ENCODE measurements around the gene ALK.

Gene ALK

DNA sequence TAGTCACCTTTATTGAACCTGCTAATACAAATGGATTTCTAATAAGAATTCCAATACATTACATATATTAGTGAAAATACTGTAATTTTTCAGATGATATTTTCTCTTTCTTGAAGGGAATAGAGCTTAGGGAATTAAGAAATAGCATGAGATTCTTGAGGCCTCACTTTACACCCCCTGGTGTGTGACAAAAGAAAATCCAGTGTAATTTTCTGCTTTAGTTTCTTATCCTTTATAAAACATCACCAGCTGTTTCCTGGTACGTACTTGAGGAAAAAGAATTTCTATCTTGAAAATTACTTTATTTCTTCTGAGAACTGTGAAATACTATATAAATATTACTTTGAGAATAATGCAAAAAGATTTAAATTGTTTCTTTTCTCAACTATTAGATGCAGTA lies 734.6 kb downstream of the ALK start:
- Histone ChIP-seq H4K8ac (ENCODE audit: low read depth, low read length) (no peak overlapping the region), H3K27me3 (ENCODE audit: control insufficient read depth in 3 of 3, insufficient read depth in 3 of 3, low read depth in 1 of 3, low read length in 3 of 3) (no peaks in the 10 kb centered on the region), H3K4ac (ENCODE audit: low read length) (no peak overlapping the region), H3K14ac (ENCODE audit: low read length) (no peak overlapping the region), H2AFZ (ENCODE audit: low read length) (no peak overlapping the region), H3K36me3 (replicated peaks in 1 of 2; ENCODE audit: control insufficient read depth in 2 of 2, insufficient read depth in 2 of 2, low read length in 2 of 2) (no peaks in the 10 kb centered on the region), H2AK5ac (ENCODE audit: low read depth, low read length) (no peak overlapping the region), H3K27ac (replicated peaks; ENCODE audit: low read length) (no peak overlapping the region), H2BK120ac (ENCODE audit: low read depth, low read length) (no peak overlapping the region), H4K91ac (ENCODE audit: low read depth, low read length, poor library complexity) (no peak overlapping the region), H3K4me1 (ENCODE audit: control insufficient read depth in 2 of 2, insufficient read depth in 1 of 2, low read depth in 1 of 2, low read length in 2 of 2) (no peaks in the 10 kb centered on the region), H3K9ac (ENCODE audit: low read depth, low read length, poor library complexity) (no peak overlapping the region), H3K4me3 (ENCODE audit: low read length in 2 of 2) (no peak overlapping the region), H3K9me3 (replicated peaks in 1 of 2; ENCODE audit: control insufficient read depth in 2 of 2, insufficient read depth in 1 of 2, low read depth in 1 of 2, low read length in 2 of 2) (peaks cover 1 to 5% of the 10 kb centered on the region in 2 donors), H2BK5ac (ENCODE audit: low read length) (no peak overlapping the region), H2BK15ac (ENCODE audit: low read length) (no peak overlapping the region), H3K18ac (ENCODE audit: low read length) (no peak overlapping the region), H2BK12ac (ENCODE audit: low read length) (no peak overlapping the region), H3K79me1 (ENCODE audit: low read depth, low read length) (no peaks in the 10 kb centered on the region), H3K23ac (ENCODE audit: low read depth, low read length, poor library complexity) (no peak overlapping the region), H3K4me2 (ENCODE audit: insufficient read depth, low read length, poor library complexity, severe bottlenecking) (no peak overlapping the region)
- DNase-seq (ENCODE audit: low spot score), result no peak
- WGBS, 2 donors (ENCODE audit: extremely low coverage in 2 of 2, insufficient read length in 2 of 2, insufficient replicate concordance in 1 of 2), result no CpG with 5 or more reads among the region's 1 CpG

DNA sequence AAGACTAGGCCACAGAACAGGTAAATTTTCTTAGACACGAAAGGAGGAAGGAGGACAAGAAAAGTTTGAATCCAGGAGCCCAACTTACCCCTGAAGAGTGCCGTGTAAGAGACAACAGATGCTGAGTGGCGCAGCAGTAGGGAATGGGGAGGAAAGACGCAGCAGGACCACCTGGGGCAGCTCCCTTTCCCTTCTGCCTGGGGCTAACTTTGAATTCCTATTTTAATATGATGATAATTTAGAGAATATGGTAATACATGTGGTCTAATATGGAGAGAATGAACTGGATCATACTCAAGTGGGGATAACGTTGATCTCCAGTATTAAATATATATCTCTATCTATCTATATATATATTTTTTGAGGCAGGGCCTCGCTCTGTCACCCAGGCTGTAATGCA lies 736.9 kb downstream of the ALK start:
- no peak overlapping the region for H3K18ac ChIP-seq (ENCODE audit: low read length)
- H3K23ac ChIP-seq (ENCODE audit: low read depth, low read length, poor library complexity), result no peak overlapping the region
- no peak overlapping the region for H3K14ac ChIP-seq (ENCODE audit: low read length)
- H3K4me2 ChIP-seq (ENCODE audit: insufficient read depth, low read length, poor library complexity, severe bottlenecking), result no peak overlapping the region
- no peaks in the 10 kb centered on the region for H3K27me3 ChIP-seq (ENCODE audit: control insufficient read depth in 3 of 3, insufficient read depth in 3 of 3, low read depth in 1 of 3, low read length in 3 of 3)
- no peaks in the 10 kb centered on the region for H3K36me3 ChIP-seq (replicated peaks in 1 of 2; ENCODE audit: control insufficient read depth in 2 of 2, insufficient read depth in 2 of 2, low read length in 2 of 2)
- H3K4me3 ChIP-seq (ENCODE audit: low read length in 2 of 2), result no peak overlapping the region
- H3K4ac ChIP-seq (ENCODE audit: low read length), result no peak overlapping the region
- H2BK12ac ChIP-seq (ENCODE audit: low read length), result no peak overlapping the region
- no peak overlapping the region for H2BK120ac ChIP-seq (ENCODE audit: low read depth, low read length)
- H2BK15ac ChIP-seq (ENCODE audit: low read length), result no peak overlapping the region
- no peak overlapping the region for H2BK5ac ChIP-seq (ENCODE audit: low read length)
- H4K8ac ChIP-seq (ENCODE audit: low read depth, low read length), result no peak overlapping the region
- H3K79me1 ChIP-seq (ENCODE audit: low read depth, low read length), result no peaks in the 10 kb centered on the region
- no peak overlapping the region for H3K9ac ChIP-seq (ENCODE audit: low read depth, low read length, poor library complexity)
- H3K27ac ChIP-seq (replicated peaks; ENCODE audit: low read length), result no peak overlapping the region
- peaks cover 1 to 5% of the 10 kb centered on the region in 2 donors for H3K9me3 ChIP-seq (replicated peaks in 1 of 2; ENCODE audit: control insufficient read depth in 2 of 2, insufficient read depth in 1 of 2, low read depth in 1 of 2, low read length in 2 of 2)
- WGBS, 2 donors (ENCODE audit: extremely low coverage in 2 of 2, insufficient read length in 2 of 2, insufficient replicate concordance in 1 of 2), result no CpG with 5 or more reads among the region's 6 CpGs
- no peak overlapping the region for H2AFZ ChIP-seq (ENCODE audit: low read length)
- no peaks in the 10 kb centered on the region for H3K4me1 ChIP-seq (ENCODE audit: control insufficient read depth in 2 of 2, insufficient read depth in 1 of 2, low read depth in 1 of 2, low read length in 2 of 2)
- no peak overlapping the region for H4K91ac ChIP-seq (ENCODE audit: low read depth, low read length, poor library complexity)
- no peak for DNase-seq (ENCODE audit: low spot score)
- no peak overlapping the region for H2AK5ac ChIP-seq (ENCODE audit: low read depth, low read length)

DNA sequence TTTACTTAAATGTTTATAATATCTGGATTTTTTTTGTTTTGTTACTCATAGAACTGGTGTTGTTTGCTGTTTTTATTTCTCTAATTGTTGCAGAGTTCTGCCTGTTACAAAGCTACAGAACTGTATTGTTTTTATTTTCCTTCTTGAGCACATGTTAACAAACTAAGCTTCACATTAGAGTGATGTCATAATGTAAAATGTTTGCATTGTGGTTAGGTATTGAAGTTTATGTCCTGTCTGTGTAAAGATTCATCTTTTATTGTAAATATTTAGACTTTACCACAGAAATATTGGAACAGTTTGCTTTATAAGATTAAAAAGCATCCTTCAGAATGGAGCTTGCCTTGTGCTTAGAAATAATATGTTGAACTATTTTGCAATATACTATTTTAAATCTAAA lies 738.5 kb downstream of the ALK start:
- Histone ChIP-seq H3K27me3 (ENCODE audit: control insufficient read depth in 3 of 3, insufficient read depth in 3 of 3, low read depth in 1 of 3, low read length in 3 of 3) (no peaks in the 10 kb centered on the region), H2AFZ (ENCODE audit: low read length) (no peak overlapping the region), H3K4ac (ENCODE audit: low read length) (no peak overlapping the region), H4K91ac (ENCODE audit: low read depth, low read length, poor library complexity) (no peak overlapping the region), H2AK5ac (ENCODE audit: low read depth, low read length) (no peak overlapping the region), H3K14ac (ENCODE audit: low read length) (no peak overlapping the region), H3K4me2 (ENCODE audit: insufficient read depth, low read length, poor library complexity, severe bottlenecking) (no peak overlapping the region), H3K4me1 (ENCODE audit: control insufficient read depth in 2 of 2, insufficient read depth in 1 of 2, low read depth in 1 of 2, low read length in 2 of 2) (peaks cover 0 to 2% of the 10 kb centered on the region in 2 donors), H3K79me1 (ENCODE audit: low read depth, low read length) (no peaks in the 10 kb centered on the region), H3K23ac (ENCODE audit: low read depth, low read length, poor library complexity) (no peak overlapping the region), H3K27ac (replicated peaks; ENCODE audit: low read length) (no peak overlapping the region), H2BK5ac (ENCODE audit: low read length) (no peak overlapping the region), H4K8ac (ENCODE audit: low read depth, low read length) (no peak overlapping the region), H3K4me3 (ENCODE audit: low read length in 2 of 2) (no peak overlapping the region), H3K9me3 (replicated peaks in 1 of 2; ENCODE audit: control insufficient read depth in 2 of 2, insufficient read depth in 1 of 2, low read depth in 1 of 2, low read length in 2 of 2) (peaks cover 1 to 5% of the 10 kb centered on the region in 2 donors), H3K18ac (ENCODE audit: low read length) (no peak overlapping the region), H2BK120ac (ENCODE audit: low read depth, low read length) (no peak overlapping the region), H2BK15ac (ENCODE audit: low read length) (no peak overlapping the region), H2BK12ac (ENCODE audit: low read length) (no peak overlapping the region), H3K36me3 (replicated peaks in 1 of 2; ENCODE audit: control insufficient read depth in 2 of 2, insufficient read depth in 2 of 2, low read length in 2 of 2) (no peaks in the 10 kb centered on the region), H3K9ac (ENCODE audit: low read depth, low read length, poor library complexity) (no peak overlapping the region)
- DNase-seq (ENCODE audit: low spot score), result no peak

DNA sequence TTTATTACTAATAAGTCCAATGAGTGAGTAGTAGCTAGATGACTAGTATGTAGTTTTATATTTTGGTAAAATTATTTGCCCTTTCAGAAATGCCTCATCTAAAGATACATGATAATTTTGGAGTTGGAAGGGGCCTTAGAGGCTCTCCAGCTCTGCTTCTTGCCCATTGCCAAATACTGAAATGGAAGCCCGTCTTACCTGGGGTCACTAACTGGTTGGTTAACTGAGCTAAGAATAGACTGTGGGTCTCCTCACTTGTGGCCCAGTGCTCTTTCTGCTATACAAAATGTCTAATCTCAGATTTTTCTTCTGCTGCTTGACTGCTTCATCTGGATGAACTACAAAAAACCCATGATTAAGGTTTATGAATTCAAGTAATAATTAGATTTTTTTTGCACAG lies 739.1 kb downstream of the ALK start:
- no peak overlapping the region for H3K4me3 ChIP-seq (ENCODE audit: low read length in 2 of 2)
- peaks cover 0 to 2% of the 10 kb centered on the region in 2 donors for H3K4me1 ChIP-seq (ENCODE audit: control insufficient read depth in 2 of 2, insufficient read depth in 1 of 2, low read depth in 1 of 2, low read length in 2 of 2)
- no peak overlapping the region for H3K18ac ChIP-seq (ENCODE audit: low read length)
- no peak overlapping the region for H3K9ac ChIP-seq (ENCODE audit: low read depth, low read length, poor library complexity)
- DNase-seq (ENCODE audit: low spot score), result no peak
- H2AK5ac ChIP-seq (ENCODE audit: low read depth, low read length), result no peak overlapping the region
- no peak overlapping the region for H3K23ac ChIP-seq (ENCODE audit: low read depth, low read length, poor library complexity)
- no peak overlapping the region for H2AFZ ChIP-seq (ENCODE audit: low read length)
- WGBS, 2 donors (ENCODE audit: extremely low coverage in 2 of 2, insufficient read length in 2 of 2, insufficient replicate concordance in 1 of 2), result no CpG with 5 or more reads among the region's 1 CpG
- no peak overlapping the region for H3K14ac ChIP-seq (ENCODE audit: low read length)
- H2BK120ac ChIP-seq (ENCODE audit: low read depth, low read length), result no peak overlapping the region
- H3K4ac ChIP-seq (ENCODE audit: low read length), result no peak overlapping the region
- no peak overlapping the region for H2BK12ac ChIP-seq (ENCODE audit: low read length)
- no peak overlapping the region for H4K8ac ChIP-seq (ENCODE audit: low read depth, low read length)
- H3K79me1 ChIP-seq (ENCODE audit: low read depth, low read length), result no peaks in the 10 kb centered on the region
- H2BK5ac ChIP-seq (ENCODE audit: low read length), result no peak overlapping the region
- H4K91ac ChIP-seq (ENCODE audit: low read depth, low read length, poor library complexity), result no peak overlapping the region
- no peak overlapping the region for H3K4me2 ChIP-seq (ENCODE audit: insufficient read depth, low read length, poor library complexity, severe bottlenecking)
- no peaks in the 10 kb centered on the region for H3K36me3 ChIP-seq (replicated peaks in 1 of 2; ENCODE audit: control insufficient read depth in 2 of 2, insufficient read depth in 2 of 2, low read length in 2 of 2)
- no peak overlapping the region for H3K27ac ChIP-seq (replicated peaks; ENCODE audit: low read length)
- H2BK15ac ChIP-seq (ENCODE audit: low read length), result no peak overlapping the region
- peaks cover under 1 to 3% of the 10 kb centered on the region in 2 donors for H3K9me3 ChIP-seq (replicated peaks in 1 of 2; ENCODE audit: control insufficient read depth in 2 of 2, insufficient read depth in 1 of 2, low read depth in 1 of 2, low read length in 2 of 2)
- no peaks in the 10 kb centered on the region for H3K27me3 ChIP-seq (ENCODE audit: control insufficient read depth in 3 of 3, insufficient read depth in 3 of 3, low read depth in 1 of 3, low read length in 3 of 3)

Data from neuronal stem cell (in vitro differentiated cells).